GDM1 (cell line): ENCODE measurements around the gene COPA.
"Not testable (repeated sequence)": the region's sequence is repeated elsewhere in the genome, so short reads cannot be mapped to it uniquely, and the experiment has no call there.

Source experiments
- DNase-seq: peaks from one replicate; lab custom pipeline; 2025; lab: John Stamatoyannopoulos, UW

Gene COPA

DNA sequence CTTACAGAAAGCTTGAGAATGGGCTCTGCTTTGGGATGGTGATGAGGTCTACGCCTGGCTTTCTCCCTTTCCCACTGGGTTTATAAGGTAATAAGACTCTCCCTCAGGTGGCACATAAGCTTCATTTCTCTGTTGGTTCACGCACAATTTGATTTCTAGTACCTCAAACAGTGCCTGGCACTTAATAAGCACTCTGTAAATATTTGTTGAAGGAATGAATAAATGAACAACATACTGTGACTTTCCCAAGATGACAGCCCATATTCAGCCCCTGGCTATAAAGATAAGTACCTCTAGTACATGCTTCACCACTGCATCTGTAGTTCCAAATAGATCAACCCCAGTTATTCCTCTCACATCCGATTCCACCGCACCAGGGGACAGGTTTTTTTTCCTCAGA, 17.8 kb downstream of the COPA start:
- DNase-seq = no peak

DNA sequence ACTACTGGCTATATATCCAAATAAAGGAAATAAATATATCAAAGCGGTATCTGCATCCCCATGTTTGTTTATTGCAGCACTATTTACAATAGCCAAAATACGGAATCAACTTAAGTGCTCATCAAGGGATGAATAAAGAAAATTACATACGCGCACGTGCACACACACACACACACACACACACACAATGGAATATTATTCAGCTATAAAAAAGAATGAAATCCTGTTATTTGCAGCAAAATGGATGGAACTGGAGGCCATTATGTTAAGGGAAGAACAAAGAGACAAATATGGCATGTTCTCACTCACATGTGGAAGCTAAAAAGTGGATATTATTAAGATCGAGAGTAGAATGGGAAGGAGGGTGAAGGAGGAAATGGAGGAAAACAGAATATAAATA, 20.2 kb downstream of the COPA start:
- DNase-seq = no peak

DNA sequence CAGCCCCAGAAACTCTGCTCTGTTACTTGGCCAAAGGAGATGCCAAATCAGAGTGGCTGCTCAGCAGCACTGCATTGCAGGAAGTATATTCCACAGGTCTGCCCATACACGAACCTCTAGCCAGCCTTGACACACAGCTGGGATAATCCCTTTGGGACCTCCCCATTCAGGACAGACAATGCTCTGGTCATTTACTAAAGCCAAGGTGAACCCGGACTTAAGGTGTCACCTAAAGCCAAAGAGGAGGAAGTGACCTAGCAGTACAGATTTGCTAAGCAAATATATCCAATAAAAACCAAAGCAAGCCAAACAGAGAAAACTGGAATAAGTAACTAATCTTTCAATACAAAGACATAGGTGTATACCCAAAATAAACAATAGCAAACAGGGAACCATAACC, 27.7 kb downstream of the COPA start:
- no peak for DNase-seq

DNA sequence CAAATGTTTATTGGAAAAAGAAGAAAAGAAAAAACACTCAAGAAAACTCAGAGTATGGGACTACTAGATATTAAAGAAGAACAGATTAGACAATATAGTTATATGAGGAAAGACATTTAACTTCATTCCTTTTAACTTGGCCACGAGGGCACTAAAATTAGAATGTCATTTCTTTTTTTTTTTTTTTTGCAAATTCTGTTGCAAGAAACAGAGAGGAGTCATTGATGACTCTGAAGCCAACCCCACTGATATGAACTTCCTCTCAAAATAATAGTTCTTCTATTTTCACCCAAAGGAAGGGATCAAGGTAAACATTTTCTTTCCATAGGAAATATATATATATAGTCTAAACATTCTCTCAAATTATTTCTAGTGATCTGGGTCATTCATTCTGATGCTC, 33.5 kb downstream of the COPA start:
- DNase-seq = no peak

DNA sequence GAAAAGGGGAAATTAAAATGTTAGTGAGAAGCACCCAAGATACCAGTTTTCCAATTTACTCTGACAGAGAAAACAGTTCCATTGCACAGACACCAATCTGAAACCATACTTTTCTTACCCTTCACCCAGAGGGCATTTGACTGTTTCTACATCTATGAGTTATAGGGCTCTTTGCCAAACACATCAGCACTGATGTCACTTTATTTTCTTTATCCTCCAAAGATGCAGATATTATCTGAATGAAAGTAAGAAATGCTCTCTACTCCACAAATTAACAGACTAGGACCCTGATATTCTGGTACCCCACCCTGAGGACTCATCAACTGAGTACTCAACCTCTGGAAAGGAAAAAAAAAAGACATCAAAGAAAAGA, 33.9 kb downstream of the COPA start:
- DNase-seq = no peak

DNA sequence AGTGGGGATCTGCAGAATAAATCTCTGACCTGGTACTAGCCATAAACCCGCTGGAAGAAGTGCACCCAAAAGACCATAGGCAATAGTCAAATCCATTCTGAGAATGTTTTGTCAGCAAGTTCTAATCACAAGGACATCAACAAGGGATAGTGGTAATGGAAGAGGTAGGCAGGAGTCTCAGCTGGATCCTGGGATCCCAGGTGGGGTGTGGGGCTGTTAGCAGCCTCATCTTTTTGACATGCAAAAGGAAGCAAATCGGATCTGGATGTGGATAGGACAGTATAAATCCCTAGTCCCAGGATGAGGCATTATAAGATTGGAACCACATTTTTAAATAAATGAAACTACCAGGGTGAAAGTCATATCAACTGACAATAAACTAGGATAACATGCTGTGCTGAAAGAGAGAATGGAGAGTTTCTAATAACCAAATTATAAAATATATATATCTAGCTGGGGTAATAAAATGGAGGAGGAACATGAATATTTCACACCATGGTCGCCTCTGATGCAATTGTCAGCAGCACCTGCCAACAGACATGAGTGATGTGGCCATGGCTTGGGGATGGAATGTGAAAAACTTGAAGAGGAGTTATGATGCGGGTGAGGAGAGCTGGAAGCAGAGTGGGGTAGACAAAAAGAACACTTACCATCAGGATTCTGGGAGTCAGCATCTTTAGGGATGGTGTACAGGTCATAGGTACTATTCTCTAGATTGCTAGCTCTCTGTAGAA, 34.4 kb downstream of the COPA start:
- no peak for DNase-seq

DNA sequence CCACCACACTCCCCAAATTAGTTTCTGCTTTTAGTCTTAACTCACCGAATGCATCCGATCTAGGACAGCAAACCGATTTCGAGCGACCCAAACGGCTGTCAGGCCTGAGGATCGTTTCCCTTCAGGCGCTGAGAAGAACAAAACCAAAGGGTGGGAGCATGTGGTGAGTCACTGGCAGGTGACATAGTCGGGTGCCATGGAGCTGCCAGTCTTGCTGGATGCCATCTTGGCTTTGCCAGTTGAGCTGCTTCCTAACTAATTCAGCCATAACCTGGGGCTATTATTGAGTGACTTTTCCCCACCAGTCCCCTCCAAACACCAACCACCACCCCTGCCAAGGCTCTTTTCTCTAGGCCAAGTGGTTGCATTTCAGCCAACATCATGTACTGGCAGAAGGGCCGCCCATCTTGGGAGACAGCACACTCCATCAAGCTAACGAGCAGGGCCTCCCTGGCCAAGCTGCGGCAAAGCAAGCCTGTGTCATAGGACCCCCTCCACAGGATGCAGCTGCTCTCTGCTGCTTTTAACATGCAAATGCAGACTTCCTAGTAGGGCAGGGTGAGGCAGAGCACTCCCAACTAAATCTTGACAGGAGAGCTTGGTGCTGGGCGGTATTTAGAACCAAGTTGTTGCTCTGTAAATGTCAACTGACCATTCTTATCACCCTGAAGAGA, 35.8 kb downstream of the COPA start:
- no peak for DNase-seq

DNA sequence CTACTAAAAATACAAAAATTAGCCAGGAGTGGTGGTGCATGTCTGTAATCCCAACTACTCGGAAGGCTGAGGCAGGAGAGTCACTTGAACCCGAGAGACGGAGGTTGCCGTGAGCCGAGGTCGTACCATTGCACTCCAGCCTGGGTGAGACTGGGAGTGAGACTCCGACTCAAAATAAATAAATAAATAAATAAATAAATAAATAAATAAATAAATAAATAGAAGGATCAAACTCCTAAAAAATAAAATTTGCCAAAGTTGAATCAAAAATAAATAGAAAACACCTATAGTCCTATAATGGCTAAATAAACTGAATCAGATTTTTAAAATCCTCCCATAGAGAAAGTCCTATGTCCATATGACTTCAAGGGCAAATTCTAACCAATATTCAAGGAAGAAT, 42.9 kb downstream of the COPA start:
- DNase-seq = no peak

DNA sequence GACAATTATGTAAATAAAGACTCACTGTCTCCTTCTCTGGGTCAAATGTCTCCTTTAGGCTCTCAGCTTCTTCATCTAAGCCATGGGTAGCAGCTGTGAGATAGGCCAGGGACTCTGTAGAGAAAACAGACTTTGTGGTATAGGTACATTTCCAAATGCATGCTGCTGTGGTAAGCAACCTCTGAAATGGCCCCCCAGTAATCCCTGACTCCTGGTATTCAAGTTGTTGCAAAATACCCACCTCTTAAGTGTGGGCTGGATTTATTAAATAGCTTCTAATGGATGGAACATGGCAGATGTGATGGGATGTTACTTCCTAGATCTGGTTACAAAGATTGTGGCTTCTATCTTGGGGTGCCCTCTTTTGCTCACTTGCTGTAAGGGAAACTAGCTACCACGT, 47.0 kb downstream of the COPA start:
- DNase-seq = no peak

DNA sequence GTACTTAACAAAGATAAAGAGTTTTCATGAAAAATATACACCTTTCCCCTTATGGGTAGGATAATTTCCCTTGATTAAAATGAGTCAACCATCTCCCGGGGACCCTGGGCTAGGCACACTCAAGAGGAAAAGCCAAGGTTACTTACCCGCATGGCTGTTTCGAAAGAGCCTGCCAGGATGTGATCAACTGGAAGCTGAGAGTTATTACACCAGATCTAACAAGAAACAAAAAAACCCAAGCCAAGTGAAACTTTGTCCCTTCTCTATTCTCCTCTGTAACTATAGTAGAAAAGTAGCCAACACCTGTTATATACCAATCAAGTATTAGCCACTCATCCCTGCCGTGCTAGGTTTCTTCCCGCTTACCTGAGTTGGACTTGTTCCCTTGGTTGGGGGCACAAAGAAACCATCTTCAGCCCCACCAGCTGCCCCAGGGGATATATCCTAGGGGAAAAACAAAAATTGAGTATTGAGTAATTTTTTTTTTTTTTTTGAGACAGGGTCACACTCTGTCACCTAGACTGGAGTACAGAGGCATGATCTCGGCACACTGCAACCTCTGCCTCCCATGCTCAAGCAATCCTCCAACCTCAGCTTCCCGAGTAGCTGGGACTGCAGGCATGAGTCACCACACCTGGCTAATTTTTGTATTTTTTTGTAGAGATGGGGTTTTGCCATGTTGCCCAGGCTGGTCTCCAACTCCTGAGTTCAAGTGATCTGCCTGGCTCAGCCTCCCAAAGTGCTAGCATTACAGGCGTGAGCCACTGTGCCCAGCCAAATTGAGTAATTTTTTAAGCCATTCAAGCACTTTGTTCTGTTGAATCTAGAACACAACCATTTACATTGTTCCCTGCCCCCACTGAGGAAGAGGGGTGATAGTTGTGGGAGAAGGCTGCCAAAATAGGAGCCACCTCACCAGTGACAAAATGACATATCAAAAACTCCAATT, 49.8 kb downstream of the COPA start:
- no peak for DNase-seq

DNA sequence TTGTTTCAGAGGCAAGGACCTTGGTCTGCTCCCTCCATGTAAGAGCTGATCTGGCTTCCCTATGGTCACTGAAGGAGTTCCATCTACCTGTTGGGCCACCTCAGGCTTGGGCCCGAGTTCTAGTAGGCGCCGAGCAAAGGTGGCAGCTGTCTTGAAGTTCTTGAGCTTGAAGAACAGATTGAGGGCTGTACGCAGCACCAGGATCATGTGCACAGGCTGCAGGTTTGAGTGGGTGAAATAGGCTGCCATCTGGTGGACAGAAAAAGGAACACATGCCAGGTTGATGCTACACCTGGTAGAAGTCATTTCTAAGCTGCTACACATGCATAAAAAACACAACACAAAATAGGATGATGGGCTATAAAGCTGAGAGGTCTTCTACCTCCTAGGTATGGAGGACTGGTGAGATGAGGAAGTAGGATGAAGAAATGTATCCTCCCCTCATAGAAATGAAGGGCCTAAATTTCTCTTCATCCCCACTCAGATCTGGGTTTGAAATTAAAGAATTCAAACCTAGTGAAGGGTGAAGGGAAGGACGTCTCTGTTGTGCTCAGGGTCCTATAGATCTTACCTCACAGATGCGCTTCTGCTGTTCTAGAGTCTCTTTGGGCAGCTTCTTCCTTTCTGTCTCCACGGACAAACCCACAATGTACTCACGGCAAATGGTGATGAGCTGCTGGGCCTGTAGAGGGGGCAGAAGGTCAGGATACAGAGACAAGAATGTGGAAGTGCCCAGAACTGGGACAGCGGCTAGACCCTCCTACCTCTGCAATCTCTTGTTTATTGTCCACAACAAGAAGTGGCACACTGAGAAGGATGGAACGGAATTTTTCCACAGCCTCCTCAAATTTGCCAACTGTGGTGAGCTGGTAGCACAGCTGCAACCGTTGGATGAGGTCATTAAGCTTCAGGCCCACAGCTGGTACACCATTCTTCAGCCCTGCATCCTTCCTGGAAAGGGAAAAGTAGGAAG, 51.5 kb downstream of the COPA start:
- peak; percentile 27 for DNase-seq

DNA sequence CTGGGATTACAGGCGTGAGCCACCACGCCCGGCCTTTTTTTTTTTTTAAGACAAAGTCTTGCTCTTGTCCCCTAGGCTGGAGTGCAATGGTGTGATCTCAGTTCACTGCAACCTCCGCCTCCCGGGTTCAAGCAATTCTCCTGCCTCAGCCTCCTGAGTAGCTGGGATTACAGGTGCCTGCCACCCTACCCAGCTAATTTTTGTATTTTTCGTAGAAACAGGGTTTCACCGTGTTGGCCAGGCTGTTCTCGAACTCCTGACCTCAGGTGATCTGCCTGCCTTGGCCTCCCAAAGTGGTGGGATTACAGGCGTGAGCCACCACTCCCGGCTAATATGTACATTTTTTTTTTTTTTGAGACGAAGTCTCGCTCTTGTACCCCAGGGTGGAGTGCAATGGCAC, 55.3 kb downstream of the COPA start:
- DNase-seq = not testable (repeated sequence)

DNA sequence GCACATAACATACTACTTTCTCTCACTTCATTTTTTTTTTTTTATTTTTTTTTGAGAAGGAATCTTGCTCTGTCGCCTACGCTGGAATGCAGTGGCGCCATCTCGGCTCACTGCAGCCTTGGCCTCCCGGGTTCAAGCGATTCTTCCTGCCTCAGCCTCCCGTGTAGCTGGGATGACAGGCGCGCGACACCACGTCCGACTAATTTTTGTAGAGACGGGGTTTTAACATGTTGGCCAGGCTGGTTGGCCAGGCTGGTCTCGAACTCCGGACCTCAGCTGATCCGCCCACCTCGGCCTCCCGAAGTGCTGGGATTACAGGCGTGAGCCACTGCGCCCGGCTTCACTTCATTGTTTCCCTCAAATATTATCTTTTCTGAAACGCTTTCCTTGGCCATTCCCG, 57.5 kb downstream of the COPA start:
- no peak for DNase-seq

DNA sequence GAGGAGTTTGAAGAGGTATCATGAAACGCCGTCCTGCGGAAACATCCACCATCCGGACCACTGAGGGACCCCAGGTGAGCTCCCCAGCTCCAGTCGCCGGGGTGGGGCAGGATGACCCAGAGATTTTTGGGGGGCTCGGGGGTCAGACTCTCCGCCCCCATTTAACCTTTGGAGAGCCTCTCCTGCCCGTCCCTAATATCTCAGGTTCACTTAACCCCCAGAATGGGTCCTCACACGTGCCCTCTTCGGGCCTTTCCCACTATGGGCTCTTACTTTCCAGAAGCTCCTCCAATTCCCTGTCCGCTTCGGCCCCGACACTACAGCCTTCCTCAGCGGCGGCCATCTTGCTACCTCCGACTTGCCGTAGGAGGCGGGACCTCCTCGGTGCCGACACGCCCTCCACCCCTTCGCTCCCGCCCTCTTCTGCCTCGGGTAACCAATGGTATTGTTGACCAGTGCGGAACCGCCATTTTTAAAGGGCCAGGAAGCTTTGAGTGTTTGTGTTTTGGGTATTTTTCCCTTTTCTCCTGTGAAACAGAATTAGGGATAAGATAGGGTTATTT, 58.2 kb downstream of the COPA start, which contains the start of gene PEX19:
Gene PEX19 (minus strand): TSS at position 352 of the 563 bp plus-strand sequence. CDS start 9 bp downstream, at position 343.
- DNase-seq = peak; percentile 87

DNA sequence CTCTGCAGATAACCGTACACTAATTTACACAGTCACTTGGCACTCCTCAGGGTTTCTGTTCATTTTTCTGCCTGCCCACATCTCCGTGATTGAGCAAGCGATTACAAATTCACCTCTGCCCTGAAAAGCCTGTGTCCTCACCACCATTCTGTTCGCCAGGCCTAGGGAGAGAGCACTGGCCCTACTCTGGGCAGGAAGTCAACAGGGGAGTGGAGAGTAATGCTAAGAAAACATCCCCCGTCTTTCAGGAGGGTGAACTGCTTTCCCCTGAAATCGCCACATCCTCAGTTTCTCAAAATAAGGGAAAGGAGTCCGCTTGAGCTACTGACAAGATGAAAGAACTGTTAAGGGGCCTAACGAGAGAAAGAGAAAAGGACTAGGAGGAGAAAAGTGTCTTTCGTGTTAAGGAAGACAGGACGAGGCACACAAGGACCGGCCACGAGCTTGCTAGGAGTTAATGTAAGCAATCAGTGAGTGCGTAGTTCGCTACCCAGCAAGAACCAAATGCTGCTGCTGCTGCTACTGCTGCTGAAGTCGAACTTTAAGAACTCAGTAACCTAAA, 58.7 kb downstream of the COPA start:
- peak; percentile 1 for DNase-seq

DNA sequence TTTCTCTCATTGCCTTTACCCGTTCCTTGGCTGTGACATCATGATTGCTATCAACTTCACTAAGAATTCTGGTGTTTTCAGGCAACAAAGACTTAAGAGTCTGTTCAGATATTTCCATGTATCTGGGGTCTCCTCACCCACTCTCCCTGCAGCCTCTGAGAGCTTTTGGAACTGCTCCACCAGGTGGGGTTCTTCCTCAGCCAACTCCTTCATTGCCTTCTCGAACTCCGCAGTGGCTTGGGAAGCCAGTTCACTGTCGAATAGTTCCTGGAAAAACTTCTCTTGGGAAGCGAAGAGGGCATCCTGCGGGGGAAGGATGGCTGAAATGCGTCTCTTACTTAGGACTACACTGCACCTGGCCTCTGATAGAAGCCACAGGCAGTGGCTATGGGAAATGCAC, 60.2 kb downstream of the COPA start:
- DNase-seq = no peak

DNA sequence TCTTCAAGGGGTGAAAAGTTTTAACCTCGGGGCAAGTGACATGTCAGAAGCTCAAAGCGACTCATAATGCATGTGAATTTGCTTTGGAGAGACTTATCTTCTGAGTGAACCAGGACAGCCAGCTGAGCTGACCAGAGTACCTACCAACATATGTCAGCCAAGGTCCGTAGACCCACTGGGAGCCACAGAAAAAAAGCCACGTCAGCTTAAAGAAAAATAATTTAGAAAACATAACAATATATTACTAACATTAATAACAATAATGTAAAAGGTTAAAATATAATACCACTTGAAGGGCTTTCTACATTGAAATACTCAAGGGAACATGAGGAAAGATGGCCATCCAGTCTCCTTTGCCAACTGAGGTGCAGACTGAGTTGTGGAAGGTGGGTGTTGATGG, 65.1 kb downstream of the COPA start:
- no peak for DNase-seq

DNA sequence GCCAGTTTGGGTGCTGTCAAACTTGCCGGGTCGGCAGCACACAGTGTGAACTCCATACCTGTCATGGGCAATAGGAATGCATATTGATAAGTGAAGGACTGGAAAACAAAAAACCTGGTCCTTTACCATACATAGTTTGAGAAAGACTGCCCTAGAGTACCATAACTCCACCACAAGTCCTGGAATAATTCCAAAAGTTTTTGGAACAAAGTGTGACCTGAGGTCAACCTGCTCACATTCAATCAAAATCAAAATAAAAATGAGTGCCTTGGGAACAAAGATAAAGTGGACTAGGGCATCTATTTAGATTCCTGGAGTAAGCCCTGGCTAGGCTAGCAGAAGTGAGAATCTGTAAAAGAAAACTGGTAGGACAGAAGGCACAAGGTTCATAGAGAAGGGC, 65.7 kb downstream of the COPA start:
- no peak for DNase-seq

DNA sequence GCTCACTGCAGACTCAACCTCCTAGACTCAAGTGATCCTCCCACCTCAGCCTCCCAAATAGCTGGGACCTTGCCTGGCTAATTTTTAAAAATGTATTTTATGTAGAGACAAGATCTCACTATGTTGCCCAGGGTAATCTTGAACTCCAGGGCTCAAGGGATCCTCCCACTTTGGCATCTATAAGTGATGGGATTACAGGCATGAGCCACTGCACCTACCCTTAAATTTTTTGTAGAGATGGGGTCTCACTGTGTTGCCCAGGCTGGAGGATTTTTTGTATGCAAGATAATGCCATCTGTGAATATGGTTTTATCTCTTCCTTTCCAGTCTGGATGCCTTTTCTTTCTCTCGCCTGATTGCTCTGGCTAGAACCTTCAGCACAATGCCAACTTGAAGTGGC, 72.0 kb downstream of the COPA start:
- DNase-seq = no peak

DNA sequence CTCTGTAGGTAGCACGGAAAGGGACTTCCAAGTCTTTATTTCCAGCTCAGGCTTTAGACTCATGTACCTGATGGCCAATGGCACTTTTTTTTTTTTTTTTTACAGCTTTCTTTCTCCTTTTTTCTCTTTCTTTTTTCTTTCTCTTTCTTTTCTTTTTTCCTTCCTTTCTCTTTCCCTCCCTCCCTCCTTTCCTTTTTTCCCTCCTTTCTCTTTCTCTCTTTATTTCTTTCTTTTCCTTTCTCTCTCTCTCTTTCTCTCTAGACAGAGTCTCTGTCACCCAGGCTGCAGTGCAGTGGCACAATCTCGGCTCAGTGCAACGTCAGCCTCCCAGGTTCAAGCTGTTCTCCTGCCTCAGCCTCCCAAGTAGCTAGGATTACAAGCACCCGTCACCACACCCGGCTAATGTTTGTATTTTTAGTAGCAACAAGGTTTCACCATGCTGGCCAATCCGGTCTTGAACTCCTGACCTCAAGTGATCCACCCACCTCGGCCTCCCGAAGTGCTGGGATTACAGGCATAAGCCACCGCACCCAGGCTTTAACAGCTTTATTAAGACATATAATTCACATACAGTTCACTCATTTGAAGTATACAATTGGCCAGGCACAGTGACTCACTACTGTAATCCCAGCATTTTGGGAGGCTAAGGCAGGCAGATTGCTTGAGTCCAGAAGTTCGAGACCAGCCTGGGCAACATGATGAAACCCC, 75.6 kb downstream of the COPA start:
- no peak for DNase-seq
